ENCODE measurements around the gene SHISA4. TPM values are rescaled to one million over a fixed set of nuclear protein-coding genes. Genes with fewer than 3 reads are reported as not detected.
A peak's percentile ranks its signal among the peaks of the same experiment; 100 is the strongest.

SHISA4 gene
- total RNA-seq, 1 donor from 2014 or later, result 7.8 TPM

GRCh38 chr1:201874672-201875071 is 14.0 kb upstream of the SHISA4 start:
- TF ChIP-seq CTCF (IDR thresholded peaks at IDR 0.05), result no peak
- Histone ChIP-seq H3K36me3 (peaks cover 67% of the 10 kb centered on the region), H3K27ac (no peak overlapping the region), H3K4me1 (no peaks in the 10 kb centered on the region), H3K9me3 (no peaks in the 10 kb centered on the region), H3K4me3 (no peak overlapping the region), H3K27me3 (ENCODE audit: low read depth) (no peaks in the 10 kb centered on the region)
- DNase-seq (no peak), ATAC-seq (no peak)
- intact Hi-C loops (cut with DNase I), result no loop called here

- ATAC-seq (no peak), DNase-seq (no peak)
- H3K4me3 ChIP-seq, result no peak overlapping the region
- intact Hi-C loops (cut with DNase I), result no loop called here
- H3K9me3 ChIP-seq, result no peaks in the 10 kb centered on the region
- peaks cover 51% of the 10 kb centered on the region for H3K36me3 ChIP-seq
- H3K27ac ChIP-seq, result no peak overlapping the region
- TF ChIP-seq CTCF (IDR thresholded peaks at IDR 0.05), result peak; percentile 29
- H3K27me3 ChIP-seq (ENCODE audit: low read depth), result no peaks in the 10 kb centered on the region
- no peaks in the 10 kb centered on the region for H3K4me1 ChIP-seq
These were observed 12.4 kb upstream of the SHISA4 start for GRCh38 chr1:201876148-201876818.

- peak; percentile 55 for TF ChIP-seq CTCF (IDR thresholded peaks at IDR 0.05)
- intact Hi-C loops (cut with DNase I), result no loop called here
- no peaks in the 10 kb centered on the region for H3K4me1 ChIP-seq
- H3K36me3 ChIP-seq, result peaks cover 34% of the 10 kb centered on the region
- ATAC-seq (peak; percentile 66), DNase-seq (no peak)
- H3K27me3 ChIP-seq (ENCODE audit: low read depth), result no peaks in the 10 kb centered on the region
- H3K27ac ChIP-seq, result no peak overlapping the region
- H3K4me3 ChIP-seq, result no peak overlapping the region
- H3K9me3 ChIP-seq, result no peaks in the 10 kb centered on the region
These were observed 10.8 kb upstream of the SHISA4 start for GRCh38 chr1:201877877-201878401.

GRCh38 chr1:201880928-201881571 is 7.6 kb upstream of the SHISA4 start:
- ATAC-seq (no peak), DNase-seq (no peak)
- intact Hi-C loops (cut with DNase I), result no loop called here
- H3K9me3 ChIP-seq, result no peaks in the 10 kb centered on the region
- no peaks in the 10 kb centered on the region for H3K27me3 ChIP-seq (ENCODE audit: low read depth)
- H3K36me3 ChIP-seq, result peaks cover 4% of the 10 kb centered on the region
- no peak overlapping the region for H3K4me3 ChIP-seq
- no peak for TF ChIP-seq CTCF (IDR thresholded peaks at IDR 0.05)
- no peak overlapping the region for H3K27ac ChIP-seq
- H3K4me1 ChIP-seq, result peaks cover 21% of the 10 kb centered on the region

GRCh38 chr1:201881617-201882016 is 7.1 kb upstream of the SHISA4 start:
- intact Hi-C loops (cut with DNase I), result no loop called here
- DNase-seq, result no peak

More at GRCh38 chr1:201881617-201882016, 7.1 kb upstream of the SHISA4 start:
- no peak for ATAC-seq
- H3K27me3 ChIP-seq (ENCODE audit: low read depth), result no peaks in the 10 kb centered on the region
- no peaks in the 10 kb centered on the region for H3K36me3 ChIP-seq
- peaks cover 21% of the 10 kb centered on the region for H3K4me1 ChIP-seq
- TF ChIP-seq CTCF (IDR thresholded peaks at IDR 0.05), result no peak
- no peaks in the 10 kb centered on the region for H3K9me3 ChIP-seq
- H3K27ac ChIP-seq, result no peak overlapping the region
- H3K4me3 ChIP-seq, result no peak overlapping the region

All from lower lobe of right lung (tissue), 2 donors.